ENCODE measurements around the gene SLITRK5. TPM values are rescaled to one million over a fixed set of nuclear protein-coding genes. Genes with fewer than 3 reads are reported as not detected.

SLITRK5 gene
- total RNA-seq, 1 donor from 2014 or later, result 0.14 TPM

- H3K4me1 Mint-ChIP-seq (ENCODE audit: low read depth), result no peaks in the 10 kb centered on the region
- H3K36me3 Mint-ChIP-seq (ENCODE audit: insufficient read depth), result no peaks in the 10 kb centered on the region
- H3K27me3 Mint-ChIP-seq, result peaks cover 12% of the 10 kb centered on the region
- H3K4me3 Mint-ChIP-seq (ENCODE audit: low read depth), result no peak overlapping the region
- TF ChIP-seq, protein P1, sequence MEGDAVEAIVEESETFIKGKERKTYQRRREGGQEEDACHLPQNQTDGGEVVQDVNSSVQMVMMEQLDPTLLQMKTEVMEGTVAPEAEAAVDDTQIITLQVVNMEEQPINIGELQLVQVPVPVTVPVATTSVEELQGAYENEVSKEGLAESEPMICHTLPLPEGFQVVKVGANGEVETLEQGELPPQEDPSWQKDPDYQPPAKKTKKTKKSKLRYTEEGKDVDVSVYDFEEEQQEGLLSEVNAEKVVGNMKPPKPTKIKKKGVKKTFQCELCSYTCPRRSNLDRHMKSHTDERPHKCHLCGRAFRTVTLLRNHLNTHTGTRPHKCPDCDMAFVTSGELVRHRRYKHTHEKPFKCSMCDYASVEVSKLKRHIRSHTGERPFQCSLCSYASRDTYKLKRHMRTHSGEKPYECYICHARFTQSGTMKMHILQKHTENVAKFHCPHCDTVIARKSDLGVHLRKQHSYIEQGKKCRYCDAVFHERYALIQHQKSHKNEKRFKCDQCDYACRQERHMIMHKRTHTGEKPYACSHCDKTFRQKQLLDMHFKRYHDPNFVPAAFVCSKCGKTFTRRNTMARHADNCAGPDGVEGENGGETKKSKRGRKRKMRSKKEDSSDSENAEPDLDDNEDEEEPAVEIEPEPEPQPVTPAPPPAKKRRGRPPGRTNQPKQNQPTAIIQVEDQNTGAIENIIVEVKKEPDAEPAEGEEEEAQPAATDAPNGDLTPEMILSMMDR (IDR thresholded peaks at IDR 0.05; ENCODE audit: unreplicated experiment), result no peak
- no peak for DNase-seq (ENCODE audit: low spot score, unreplicated experiment)
- no peaks in the 10 kb centered on the region for H3K9me3 Mint-ChIP-seq (ENCODE audit: low read depth)
- no peak overlapping the region for H3K27ac Mint-ChIP-seq
Measured at GRCh38 chr13:87684850-87685742, 13.9 kb downstream of the SLITRK5 start.

DNA sequence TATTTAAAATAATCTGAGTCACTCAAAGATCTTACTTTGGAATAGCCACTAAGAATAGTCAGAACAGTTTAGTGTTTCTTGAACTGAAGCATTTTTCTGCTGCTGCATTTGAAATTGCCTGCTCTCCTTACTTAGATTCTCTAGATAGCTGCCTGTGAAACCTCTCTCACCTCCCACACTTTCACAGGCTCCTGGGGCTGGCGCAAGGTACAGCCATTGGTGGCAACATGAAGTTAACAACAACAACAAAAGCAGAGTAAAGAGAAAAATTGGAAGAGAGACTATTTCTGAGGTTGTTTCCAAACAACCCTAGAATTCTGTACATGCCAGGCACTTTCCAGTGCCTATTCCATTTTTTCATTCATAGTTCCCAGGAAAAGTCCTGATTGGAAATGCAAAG lies 25.3 kb downstream of the SLITRK5 start:
- TF ChIP-seq, protein P1 (IDR thresholded peaks at IDR 0.05; ENCODE audit: unreplicated experiment), result no peak
- Mint-ChIP-seq H3K27me3 (no peaks in the 10 kb centered on the region), H3K4me3 (ENCODE audit: low read depth) (no peak overlapping the region), H3K4me1 (ENCODE audit: low read depth) (no peaks in the 10 kb centered on the region), H3K27ac (no peak overlapping the region), H3K9me3 (ENCODE audit: low read depth) (no peaks in the 10 kb centered on the region), H3K36me3 (ENCODE audit: insufficient read depth) (no peaks in the 10 kb centered on the region)
- DNase-seq (ENCODE audit: low spot score, unreplicated experiment), result no peak

DNA sequence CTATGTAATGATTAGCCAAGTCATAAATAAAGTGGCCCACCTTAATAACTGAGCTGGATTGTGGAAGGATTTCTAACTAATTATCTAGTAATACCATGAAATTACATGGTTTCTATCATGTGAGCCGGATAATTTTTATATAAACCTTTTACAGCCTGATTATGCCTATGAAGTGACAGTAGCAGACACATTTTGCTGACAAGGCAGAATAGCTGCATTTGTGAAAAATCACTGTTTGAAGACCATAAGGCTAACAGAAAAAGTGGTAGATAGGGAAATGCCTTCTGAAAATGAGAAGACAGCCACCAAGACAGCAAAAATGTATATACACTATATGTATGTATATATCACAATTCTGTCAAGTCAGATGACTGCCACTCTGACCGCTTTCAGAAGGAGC lies 27.1 kb downstream of the SLITRK5 start:
- no peak for DNase-seq (ENCODE audit: low spot score, unreplicated experiment)
- H3K36me3 Mint-ChIP-seq (ENCODE audit: insufficient read depth), result no peaks in the 10 kb centered on the region
- TF ChIP-seq, protein P1 (IDR thresholded peaks at IDR 0.05; ENCODE audit: unreplicated experiment), result no peak
- H3K4me1 Mint-ChIP-seq (ENCODE audit: low read depth), result no peaks in the 10 kb centered on the region
- no peaks in the 10 kb centered on the region for H3K9me3 Mint-ChIP-seq (ENCODE audit: low read depth)
- H3K4me3 Mint-ChIP-seq (ENCODE audit: low read depth), result no peak overlapping the region
- no peaks in the 10 kb centered on the region for H3K27me3 Mint-ChIP-seq
- H3K27ac Mint-ChIP-seq, result no peak overlapping the region

- no peak overlapping the region for H3K4me3 Mint-ChIP-seq (ENCODE audit: low read depth)
- H3K36me3 Mint-ChIP-seq (ENCODE audit: insufficient read depth), result no peaks in the 10 kb centered on the region
- H3K27ac Mint-ChIP-seq, result no peak overlapping the region
- DNase-seq (ENCODE audit: low spot score, unreplicated experiment), result no peak
- H3K4me1 Mint-ChIP-seq (ENCODE audit: low read depth), result no peaks in the 10 kb centered on the region
- TF ChIP-seq, protein P1 (IDR thresholded peaks at IDR 0.05; ENCODE audit: unreplicated experiment), result no peak
- H3K9me3 Mint-ChIP-seq (ENCODE audit: low read depth), result no peaks in the 10 kb centered on the region
- peaks cover 22% of the 10 kb centered on the region for H3K27me3 Mint-ChIP-seq
Measured at GRCh38 chr13:87709947-87710346, 38.8 kb downstream of the SLITRK5 start.

DNA sequence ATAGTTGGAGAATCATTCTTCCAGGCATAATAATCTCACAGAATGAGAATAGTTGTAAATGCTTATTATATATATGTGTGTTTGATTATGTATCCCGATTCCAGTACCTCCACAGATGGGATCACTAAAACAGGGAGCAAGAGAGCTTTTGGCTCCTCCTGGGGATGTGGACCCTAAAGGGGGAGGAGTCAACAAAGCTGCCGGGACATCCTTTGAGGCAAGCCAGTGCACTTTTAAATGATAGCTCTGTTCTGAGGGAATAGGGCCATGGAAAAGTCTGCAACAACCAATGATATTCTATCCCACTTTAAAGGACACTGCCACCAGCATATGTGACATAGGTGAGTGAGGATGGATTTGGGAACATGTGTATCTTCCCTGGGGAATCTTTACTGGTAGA lies 40.8 kb downstream of the SLITRK5 start:
- Mint-ChIP-seq H3K4me1 (ENCODE audit: low read depth) (no peaks in the 10 kb centered on the region), H3K36me3 (ENCODE audit: insufficient read depth) (no peaks in the 10 kb centered on the region), H3K27ac (no peak overlapping the region), H3K4me3 (ENCODE audit: low read depth) (no peak overlapping the region), H3K9me3 (ENCODE audit: low read depth) (no peaks in the 10 kb centered on the region), H3K27me3 (peaks cover 22% of the 10 kb centered on the region)
- TF ChIP-seq, protein P1 (IDR thresholded peaks at IDR 0.05; ENCODE audit: unreplicated experiment), result no peak
- no peak for DNase-seq (ENCODE audit: low spot score, unreplicated experiment)
